Stimulated activated CD4-positive, alpha-beta T cell treated with anti-CD3 and anti-CD28 coated beads, Interleukin-12 subunit alpha, Interleukin-12 subunit beta, amount 100 ng/mL, for 48 hours (primary cell): ENCODE measurements around the gene PSMB7.

ENCODE experiments used
- DNase-seq, 3 donors: peaks; one replicate each; pipeline ENCODE4 v3.0.0-alpha.2; 2020; ENCODE audit warnings: low read depth in 2 of 3, low spot score in 1 of 3

Gene PSMB7

DNA sequence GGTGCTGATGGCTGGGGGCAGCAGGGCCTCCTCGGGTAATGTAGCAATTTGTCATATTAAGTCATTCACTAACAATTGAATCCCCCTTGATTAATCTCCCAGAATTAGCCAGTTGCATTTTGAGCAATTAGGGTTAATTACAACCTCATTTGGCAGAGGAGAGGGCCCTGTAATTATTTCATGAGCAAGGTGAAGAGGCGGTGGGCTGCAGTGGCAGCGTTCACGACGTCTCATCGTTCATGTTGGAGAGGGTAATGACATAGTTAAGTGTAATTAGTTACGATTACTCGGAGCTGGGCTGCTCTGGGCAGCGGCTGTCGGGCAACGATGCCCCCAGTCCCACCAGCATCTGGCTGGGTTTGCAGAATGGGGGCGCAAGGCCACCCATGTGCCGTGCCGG, 111.5 kb downstream of the PSMB7 start:
- DNase-seq = no peak
